Ectodermal cell (in vitro differentiated cells): ENCODE results near the gene TMEM51.

Experiments
- H3K27ac ChIP-seq: 2 replicates; pipeline ENCODE4 v1.7.0; 2013; ENCODE audit warnings: mild to moderate bottlenecking, low read depth, low read length; ENCODE audit not compliant: insufficient read depth, poor library complexity, severe bottlenecking
- H3K27me3 ChIP-seq: 2 replicates; pipeline ENCODE4 v1.7.0; 2013; ENCODE audit warnings: mild to moderate bottlenecking, low read length; ENCODE audit not compliant: insufficient read depth, control insufficient read depth, poor library complexity, severe bottlenecking
- H3K36me3 ChIP-seq: one replicate; pipeline ENCODE4 v1.7.0; 2013; ENCODE audit warnings: low read length; ENCODE audit not compliant: control insufficient read depth, insufficient read depth
- H3K4me1 ChIP-seq: one replicate; pipeline ENCODE4 v1.7.0; 2013; ENCODE audit warnings: low read length; ENCODE audit not compliant: control insufficient read depth, insufficient read depth
- H3K4me3 ChIP-seq: 2 replicates; pipeline ENCODE4 v1.7.0; 2013; ENCODE audit warnings: low read depth, low read length, control low read depth; ENCODE audit not compliant: insufficient read depth
- H3K9me3 ChIP-seq: 2 replicates; pipeline ENCODE4 v1.7.0; 2013; ENCODE audit warnings: mild to moderate bottlenecking, low read length, moderate library complexity; ENCODE audit not compliant: control insufficient read depth
- WGBS, 2 experiments: methylation state at CpG; one replicate each; pipeline ENCODE4 v1.1.7; 2013; ENCODE audit warnings: missing lambda C conversion rate in 2 of 2; 5-methylcytosine and 5-hydroxymethylcytosine counted together

Gene TMEM51

DNA sequence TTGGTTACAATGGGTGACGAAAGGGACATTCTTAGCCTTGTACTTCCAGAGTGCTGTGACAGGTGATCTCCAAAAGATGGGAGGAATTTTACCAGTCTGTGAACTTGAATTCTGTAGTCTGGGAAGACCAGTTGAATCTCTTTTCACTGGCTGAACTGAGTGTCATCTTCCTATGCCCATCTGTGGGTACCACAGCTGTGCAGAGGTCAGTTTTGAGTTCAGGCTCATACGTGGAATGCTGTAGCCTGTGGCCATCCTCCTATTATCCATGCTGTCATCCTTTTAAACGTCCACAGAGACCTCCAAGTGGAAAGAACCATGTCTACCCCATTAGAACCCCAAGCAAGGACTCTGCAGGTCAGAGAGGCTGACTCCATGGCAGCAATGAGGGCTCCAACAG lies 32.1 kb downstream of the TMEM51 start:
- H3K9me3 ChIP-seq: no peaks in the 10 kb centered on the region

DNA sequence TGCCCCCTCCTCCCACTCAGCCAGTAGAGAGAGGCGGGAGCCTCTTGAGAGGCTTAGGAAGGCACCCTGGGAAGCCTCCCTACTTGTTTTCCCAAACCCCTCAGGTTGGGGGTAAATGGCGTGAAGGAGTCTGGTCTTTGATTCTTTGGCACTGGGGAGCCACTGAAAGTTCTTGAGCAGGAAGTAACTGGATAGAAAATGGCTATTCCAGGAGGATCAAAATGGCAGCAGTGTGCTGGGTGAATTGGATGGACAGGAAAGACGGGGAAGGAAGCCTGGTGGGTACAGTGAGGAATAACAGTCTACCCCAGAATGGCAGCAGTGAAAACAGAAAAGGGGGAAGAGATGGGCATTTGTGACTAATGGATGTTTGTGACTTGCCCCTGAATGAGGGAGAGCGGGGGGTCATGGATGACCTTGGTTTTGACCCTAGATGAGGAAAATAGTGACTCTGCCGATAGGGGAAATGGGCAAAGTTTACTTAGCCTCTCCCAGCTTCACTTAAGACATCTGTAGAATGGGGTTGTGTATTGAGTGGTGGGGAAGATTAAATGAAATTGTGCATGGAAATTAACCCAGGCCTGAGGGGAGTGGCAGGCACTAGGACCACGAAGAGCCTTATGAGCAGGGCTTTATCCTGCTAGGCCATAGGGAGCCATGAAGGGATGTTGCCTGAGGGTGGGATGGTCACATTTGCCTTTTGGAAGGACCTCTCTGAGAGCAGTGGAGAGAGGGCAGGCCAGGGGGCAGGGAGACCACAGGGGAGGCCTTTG lies 32.7 kb downstream of the TMEM51 start:
- no peaks in the 10 kb centered on the region for H3K9me3 ChIP-seq
- no peak overlapping the region for H3K27ac ChIP-seq
- H3K4me1 ChIP-seq: peaks cover 24% of the 10 kb centered on the region
- H3K4me3 ChIP-seq: no peak overlapping the region
- H3K36me3 ChIP-seq: no peaks in the 10 kb centered on the region
- H3K27me3 ChIP-seq: no peaks in the 10 kb centered on the region
- WGBS, 2 experiments: 79 to 86% methylated on average over 6 of the region's 6 CpGs

More for the DNA sequence above, 32.1 kb downstream of the TMEM51 start:
- no peak overlapping the region for H3K27ac ChIP-seq
- no peaks in the 10 kb centered on the region for H3K36me3 ChIP-seq
- H3K4me3 ChIP-seq: no peak overlapping the region
- peaks cover 24% of the 10 kb centered on the region for H3K4me1 ChIP-seq
- 67 to 81% methylated on average over 3 of the region's 3 CpGs for WGBS, 2 experiments
- H3K27me3 ChIP-seq: no peaks in the 10 kb centered on the region

DNA sequence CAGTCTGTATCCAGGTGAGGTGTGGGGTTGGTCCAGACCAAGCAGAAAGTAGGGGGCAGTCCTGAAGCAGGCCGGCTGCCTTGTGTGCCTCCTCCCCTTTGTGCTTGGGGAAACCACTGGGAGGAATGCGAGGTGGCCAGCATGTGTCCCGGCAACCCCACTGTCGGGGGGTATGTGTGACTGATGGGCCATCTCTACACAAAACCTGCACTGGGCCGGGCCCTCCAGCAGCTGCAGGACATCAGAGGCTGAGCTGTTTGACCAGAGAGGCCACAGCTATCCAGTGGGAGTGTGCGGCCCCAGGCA lies 33.3 kb downstream of the TMEM51 start:
- no peak overlapping the region for H3K27ac ChIP-seq
- peaks cover 24% of the 10 kb centered on the region for H3K4me1 ChIP-seq
- H3K36me3 ChIP-seq: no peaks in the 10 kb centered on the region
- no peak overlapping the region for H3K4me3 ChIP-seq
- no peaks in the 10 kb centered on the region for H3K9me3 ChIP-seq
- H3K27me3 ChIP-seq: no peaks in the 10 kb centered on the region
- 9 to 13% methylated on average over 6 of the region's 6 CpGs for WGBS, 2 experiments

DNA sequence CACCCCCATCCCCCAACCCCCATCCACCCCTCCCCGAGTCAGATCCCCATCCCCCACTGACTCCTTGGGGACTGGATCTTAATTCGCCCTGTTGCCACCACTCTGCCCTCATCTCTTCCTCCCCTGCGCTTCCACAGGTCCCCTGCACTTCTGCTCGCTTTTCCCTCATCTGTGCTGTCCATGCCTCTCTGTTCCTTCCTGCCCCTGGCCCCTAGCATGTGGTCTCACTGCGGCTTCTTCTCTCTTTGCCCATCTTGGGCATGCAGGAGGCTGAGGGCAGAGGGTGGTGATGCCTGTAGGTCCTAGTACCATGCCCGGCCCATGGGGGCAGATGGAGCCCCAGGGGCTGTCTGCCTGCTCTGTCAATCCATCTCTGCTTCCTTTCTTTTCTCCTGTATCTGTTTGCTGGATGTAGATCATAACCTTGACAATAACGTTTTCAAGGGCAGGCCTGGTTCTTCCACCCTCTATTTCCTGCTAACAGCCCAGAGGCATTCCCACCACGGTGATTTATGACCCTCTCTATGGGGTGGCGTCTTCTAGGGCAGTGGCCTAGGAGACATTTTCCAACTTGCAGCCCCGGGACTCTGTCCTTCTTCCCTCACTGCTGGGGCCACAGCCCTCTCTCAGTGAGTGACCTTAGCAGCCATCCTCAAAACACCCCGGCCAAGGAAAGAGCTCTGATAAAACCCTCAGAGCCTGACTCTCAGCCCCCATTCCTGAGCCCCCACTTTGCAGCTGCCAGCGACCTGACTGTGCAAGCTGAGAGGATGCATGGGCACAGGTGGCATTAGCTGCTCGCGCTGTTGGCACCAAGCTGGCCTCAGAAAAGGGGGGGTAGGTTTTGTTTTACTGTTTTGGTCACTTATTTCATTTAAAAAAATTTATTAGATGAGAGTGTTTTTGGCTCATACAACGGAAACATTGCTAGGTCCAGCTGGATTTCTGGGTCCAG lies 33.9 kb downstream of the TMEM51 start:
- Histone ChIP-seq H3K27ac (no peak overlapping the region), H3K9me3 (no peaks in the 10 kb centered on the region), H3K27me3 (no peaks in the 10 kb centered on the region), H3K36me3 (no peaks in the 10 kb centered on the region), H3K4me1 (peaks cover 24% of the 10 kb centered on the region), H3K4me3 (no peak overlapping the region)
- 70 to 71% methylated on average over 15 of the region's 15 CpGs for WGBS, 2 experiments

DNA sequence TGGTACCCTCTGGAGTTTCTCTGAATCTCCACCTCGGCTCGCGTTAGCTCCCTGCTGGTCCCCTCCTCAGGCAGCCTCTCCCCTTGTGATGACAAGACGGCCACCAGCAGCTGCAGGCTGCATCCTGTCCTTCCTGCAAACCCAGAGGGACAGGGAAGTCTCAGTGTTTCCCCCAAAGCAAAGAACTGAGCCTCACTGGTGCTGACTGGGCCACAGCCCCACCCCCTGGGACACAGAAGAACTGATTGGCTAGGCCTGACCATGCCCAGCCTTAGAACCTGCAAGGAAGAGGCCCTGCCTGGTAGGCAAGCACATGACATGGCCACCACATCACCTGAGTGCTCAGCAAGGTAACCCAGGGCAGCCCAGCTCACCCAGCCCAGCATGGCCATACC lies 34.6 kb downstream of the TMEM51 start:
- 58 to 62% methylated on average over 4 of the region's 4 CpGs for WGBS, 2 experiments
- H3K27ac ChIP-seq: no peak overlapping the region

DNA sequence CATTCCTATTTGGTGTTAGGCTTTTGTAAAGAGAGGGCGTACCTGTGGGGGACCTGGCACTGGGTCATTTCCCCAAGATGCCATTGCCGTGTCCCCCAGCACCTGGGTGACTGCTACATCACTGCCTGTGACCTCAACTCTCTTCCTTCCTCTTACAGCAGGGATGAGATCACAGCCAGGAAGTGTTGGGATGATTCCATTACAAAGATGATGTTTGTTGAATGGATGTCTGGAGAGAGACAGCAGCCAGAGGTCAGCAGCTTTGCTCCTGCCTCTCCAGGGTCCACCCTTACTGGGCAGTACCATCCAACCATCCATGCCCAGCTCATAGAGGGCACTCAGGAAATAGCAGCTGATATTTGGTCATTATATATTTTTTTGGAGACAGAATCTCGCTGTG lies 35.1 kb downstream of the TMEM51 start:
- Histone ChIP-seq H3K4me3 (no peak overlapping the region), H3K4me1 (peaks cover 24% of the 10 kb centered on the region), H3K27ac (no peak overlapping the region), H3K36me3 (no peaks in the 10 kb centered on the region), H3K9me3 (no peaks in the 10 kb centered on the region), H3K27me3 (no peaks in the 10 kb centered on the region)
- 95 to 100% methylated on average over 3 of the region's 3 CpGs for WGBS, 2 experiments

More for the DNA sequence above, 34.6 kb downstream of the TMEM51 start:
- no peaks in the 10 kb centered on the region for H3K9me3 ChIP-seq
- peaks cover 24% of the 10 kb centered on the region for H3K4me1 ChIP-seq
- no peak overlapping the region for H3K4me3 ChIP-seq
- H3K27me3 ChIP-seq: no peaks in the 10 kb centered on the region
- no peaks in the 10 kb centered on the region for H3K36me3 ChIP-seq

DNA sequence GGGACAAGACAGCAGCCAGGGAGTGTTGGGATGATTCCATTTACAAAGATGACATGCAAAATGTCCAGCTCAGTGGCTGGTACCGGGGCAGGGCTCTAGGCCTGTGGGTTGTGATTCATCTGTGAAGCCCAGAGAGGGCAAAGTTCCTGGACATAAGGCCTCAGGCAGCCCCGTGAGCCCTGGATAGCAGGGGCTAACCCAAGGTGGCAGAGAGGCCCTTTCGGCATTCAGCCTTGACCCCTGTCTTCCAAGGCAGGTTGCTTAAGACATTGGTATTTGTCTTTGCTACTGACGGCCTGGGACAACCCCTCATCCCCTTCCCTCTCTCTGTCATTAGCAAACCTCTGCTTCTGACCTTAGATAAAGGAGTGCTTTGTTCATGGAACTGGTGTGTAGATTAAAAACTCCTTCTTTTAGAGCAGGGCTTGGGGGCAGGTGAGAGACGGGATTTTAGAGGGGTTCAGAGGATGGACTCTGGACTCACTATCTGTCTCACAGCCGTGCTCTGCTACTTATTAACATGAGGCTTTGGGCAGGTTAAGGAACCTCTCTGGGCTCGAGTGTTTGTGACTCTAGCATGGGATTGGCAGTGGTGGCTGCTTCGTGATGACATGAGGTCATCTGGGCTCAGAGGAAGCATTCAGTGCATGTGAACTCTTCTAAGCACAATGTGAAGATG lies 36.3 kb downstream of the TMEM51 start:
- Histone ChIP-seq H3K27ac (no peak overlapping the region), H3K4me1 (peaks cover 24% of the 10 kb centered on the region), H3K27me3 (no peaks in the 10 kb centered on the region), H3K4me3 (no peak overlapping the region), H3K9me3 (no peaks in the 10 kb centered on the region), H3K36me3 (no peaks in the 10 kb centered on the region)
- WGBS, 2 experiments: 84 to 88% methylated on average over 8 of the region's 8 CpGs

DNA sequence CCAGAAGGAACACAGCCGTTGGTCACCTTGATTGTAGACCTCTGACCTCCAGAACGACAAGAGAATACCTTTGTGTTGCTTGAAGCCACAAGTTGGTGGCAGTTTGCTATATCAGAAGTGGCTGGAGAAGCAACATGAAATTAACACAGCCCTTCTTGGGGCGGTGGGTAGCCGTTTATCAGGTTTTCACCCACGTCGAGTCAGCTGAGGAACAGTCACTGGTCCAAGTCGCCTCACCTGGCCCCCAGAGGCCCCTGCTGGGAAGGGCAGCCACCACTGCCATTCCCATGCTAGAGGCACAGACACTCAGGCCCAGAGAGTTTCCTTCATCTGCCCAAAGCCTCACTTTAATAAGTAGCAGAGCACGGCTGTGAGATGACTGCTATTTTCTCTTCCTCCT lies 37.7 kb downstream of the TMEM51 start:
- 88 to 89% methylated on average over 8 of the region's 8 CpGs for WGBS, 2 experiments
- no peak overlapping the region for H3K27ac ChIP-seq
- H3K4me1 ChIP-seq: peaks cover 24% of the 10 kb centered on the region
- no peak overlapping the region for H3K4me3 ChIP-seq
- no peaks in the 10 kb centered on the region for H3K27me3 ChIP-seq
- no peaks in the 10 kb centered on the region for H3K36me3 ChIP-seq
- H3K9me3 ChIP-seq: no peaks in the 10 kb centered on the region

DNA sequence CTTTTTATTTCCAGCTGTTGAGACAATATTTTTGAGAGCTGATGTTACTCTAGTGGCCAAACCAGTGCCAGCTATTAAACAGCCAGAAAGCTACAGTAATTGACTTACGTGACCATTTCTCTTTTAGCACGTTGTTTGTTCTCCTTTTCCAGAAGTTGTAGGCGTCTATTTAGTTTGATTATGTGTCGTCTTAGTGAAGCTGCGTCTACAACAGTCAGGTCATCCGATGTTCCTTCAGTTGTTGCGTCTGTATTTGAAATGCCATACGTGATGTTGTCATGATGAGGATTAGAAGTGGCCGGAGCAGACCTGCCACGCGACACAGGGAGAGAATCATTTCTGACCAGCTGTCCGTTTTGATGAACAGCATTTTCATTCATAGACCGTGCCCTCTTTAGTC lies 38.2 kb downstream of the TMEM51 start:
- no peak overlapping the region for H3K4me3 ChIP-seq
- H3K36me3 ChIP-seq: no peaks in the 10 kb centered on the region
- no peaks in the 10 kb centered on the region for H3K27me3 ChIP-seq
- no peak overlapping the region for H3K27ac ChIP-seq
- WGBS, 2 experiments: 97% methylated on average over 13 of the region's 13 CpGs
- peaks cover 24% of the 10 kb centered on the region for H3K4me1 ChIP-seq
- H3K9me3 ChIP-seq: no peaks in the 10 kb centered on the region
